Suprapubic skin (tissue), 4 donors: ENCODE measurements around the gene ANKMY1.

Experiments
- CTCF ChIP-seq, 2 donors: fragments of 200-600 bp in 1 of 2; fragments of 450-650 bp in 1 of 2; sonication (generic) in 1 of 2; IDR thresholded peaks; one replicate each; pipeline ENCODE4 v1.5.1; 2016 to 2019; ENCODE audit warnings: antibody characterized with exemption in 2 of 2, mild to moderate bottlenecking in 1 of 2, moderate library complexity in 1 of 2
- EP300 ChIP-seq: sonication (generic); formaldehyde crosslinking; IDR thresholded peaks from one replicate; pipeline ENCODE4 v1.6.1; 2017; ENCODE audit warnings: antibody characterized with exemption
- POLR2A ChIP-seq, 2 donors: fragments of 450-650 bp; IDR thresholded peaks; one replicate each; pipeline ENCODE4 v1.6.1; 2017; ENCODE audit warnings: antibody characterized with exemption in 2 of 2, mild to moderate bottlenecking in 2 of 2, moderate library complexity in 2 of 2
- POLR2AphosphoS5 ChIP-seq, 3 donors: sonication (generic); formaldehyde crosslinking; IDR thresholded peaks; one replicate each; pipeline ENCODE4 v1.6.1; 2017; ENCODE audit warnings: antibody characterized with exemption in 3 of 3

GRCh38 chr2:240501531-240501991 is 56.2 kb downstream of the ANKMY1 start:
- TF ChIP-seq CTCF (IDR thresholded peaks at IDR 0.05) (no peak), POLR2AphosphoS5 (IDR thresholded peaks at IDR 0.05) (no peak), POLR2A (IDR thresholded peaks at IDR 0.05) (no peak), EP300 (no peak)
